GM19099 (cell line): ENCODE results near the gene YTHDF1.

Experiments used
- POLR2A ChIP-seq: IDR thresholded peaks from 3 replicates; pipeline ENCODE4 v1.6.1; 2011; ENCODE audit warnings: low read depth; ENCODE audit not compliant: insufficient read length; ENCODE audit errors: extremely low read depth

Gene YTHDF1

DNA sequence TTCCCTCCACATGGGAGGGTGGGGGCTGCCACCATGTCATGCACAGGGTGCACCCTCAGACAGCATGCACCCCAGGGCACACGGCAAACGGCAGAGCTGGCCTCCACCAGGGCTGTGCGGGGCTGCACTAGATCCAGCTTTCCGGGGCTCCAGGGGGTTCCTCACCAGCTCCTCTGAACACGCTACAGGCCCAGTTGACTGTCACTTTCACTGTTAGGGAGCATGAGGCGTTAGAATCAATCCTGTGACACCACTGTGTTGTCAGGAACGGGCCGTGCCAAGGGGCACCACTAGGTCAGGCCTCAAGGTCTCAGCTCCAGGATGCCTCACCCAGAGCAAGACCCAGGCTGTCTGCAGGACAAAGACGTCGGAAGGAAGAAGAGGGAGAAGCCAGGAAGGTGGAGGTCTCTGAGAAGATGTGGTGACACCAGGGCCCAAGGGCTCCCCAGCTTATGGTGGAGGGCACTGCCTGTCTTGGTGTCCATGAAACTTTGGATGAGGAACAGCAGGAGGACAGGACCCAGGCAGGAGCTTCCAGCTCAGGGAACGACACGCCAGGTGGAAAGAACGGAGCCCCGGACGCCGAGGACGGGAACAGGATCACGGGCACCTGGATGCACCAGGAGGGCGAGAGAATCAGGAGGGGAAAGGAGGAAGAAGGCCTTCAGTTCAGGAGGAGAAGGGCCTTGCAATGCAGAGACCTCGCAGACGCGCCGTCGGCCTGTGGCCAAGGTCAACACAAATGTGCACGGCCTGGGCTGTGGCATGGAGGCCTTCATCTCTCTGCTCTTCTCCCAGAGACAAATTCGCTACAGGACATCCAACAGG is 49.5 kb downstream of the YTHDF1 start:
- no peak for TF ChIP-seq POLR2A

DNA sequence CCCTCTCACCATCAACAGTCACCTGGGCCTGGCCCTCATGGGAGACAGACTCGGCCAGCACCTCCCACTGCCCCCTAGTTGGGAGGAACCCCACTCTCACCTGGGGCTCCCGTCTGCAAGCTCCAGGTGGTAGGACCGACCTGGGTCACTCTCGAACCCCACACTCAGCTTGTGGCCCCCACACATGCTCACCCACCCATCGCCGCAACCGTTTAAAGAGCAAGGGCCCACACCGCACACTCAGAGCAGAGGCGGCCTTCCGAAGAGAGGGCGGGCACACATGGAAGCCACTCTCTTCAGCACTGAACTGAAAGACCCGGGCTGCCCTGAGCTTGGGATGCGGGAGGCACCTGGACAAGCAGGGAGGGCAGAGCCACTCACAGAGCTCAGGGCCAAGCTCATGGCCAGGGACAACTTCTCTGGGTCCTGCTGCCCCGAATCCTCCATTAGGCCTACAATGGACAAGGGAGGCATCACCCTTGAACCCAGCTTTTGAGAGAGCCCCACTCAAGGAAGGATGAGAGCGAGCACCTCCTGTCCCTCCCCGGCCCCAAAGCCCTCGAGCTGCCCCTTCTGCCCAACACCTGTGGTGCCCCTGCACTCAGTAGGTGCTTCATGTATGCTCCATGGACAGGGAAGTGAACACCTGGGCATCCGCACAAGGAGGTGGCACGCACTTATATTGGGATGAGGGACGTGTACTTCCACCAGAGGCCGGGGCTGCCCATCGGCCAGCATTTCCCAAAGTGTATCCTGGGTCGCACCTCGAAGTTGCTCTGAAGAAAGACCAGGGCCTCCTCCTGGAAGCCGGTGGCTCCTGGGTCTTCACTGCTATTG is 50.4 kb downstream of the YTHDF1 start:
- no peak for TF ChIP-seq POLR2A

DNA sequence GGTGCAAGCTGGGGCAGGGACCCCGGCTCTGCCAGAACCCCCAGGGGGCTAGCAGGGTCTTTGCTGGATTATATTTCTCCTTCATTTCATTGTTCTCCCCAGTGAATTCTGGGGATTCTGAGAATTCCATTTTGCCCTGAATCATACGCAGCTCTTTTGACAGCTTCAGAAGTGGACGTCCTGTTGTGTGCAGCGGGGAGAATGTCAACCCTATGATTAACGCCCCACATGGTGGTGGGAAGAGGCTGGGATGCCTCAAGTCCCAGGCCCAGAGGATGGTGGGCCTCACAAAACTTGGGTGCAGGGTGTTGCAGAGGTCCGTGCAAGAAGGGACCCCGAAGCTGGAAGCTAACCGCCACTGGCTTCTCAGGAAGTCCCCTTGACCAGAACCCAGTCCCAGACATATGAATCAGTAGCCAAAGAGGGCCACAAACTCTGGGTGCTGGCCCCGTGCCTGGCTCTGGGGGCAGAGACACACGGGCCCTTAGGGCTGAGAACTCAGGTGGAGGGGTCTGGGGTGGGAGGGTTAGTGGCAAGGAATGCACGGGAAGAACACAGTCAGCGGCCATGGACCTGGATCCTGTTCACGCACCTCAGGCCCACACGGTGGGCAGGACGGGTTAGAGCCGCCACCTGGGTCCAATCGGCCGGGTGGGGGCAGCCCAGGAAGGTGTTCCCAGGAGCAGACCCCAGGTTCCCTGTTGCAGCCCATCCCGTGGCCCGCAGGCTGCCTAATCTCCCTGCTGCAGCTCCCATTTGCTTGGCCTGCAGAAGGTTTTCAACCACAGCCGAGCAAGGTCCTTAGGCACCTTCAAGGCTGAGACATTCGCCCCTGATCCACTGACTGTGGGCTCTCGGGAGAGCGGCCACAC is 51.2 kb downstream of the YTHDF1 start:
- TF ChIP-seq POLR2A = no peak

DNA sequence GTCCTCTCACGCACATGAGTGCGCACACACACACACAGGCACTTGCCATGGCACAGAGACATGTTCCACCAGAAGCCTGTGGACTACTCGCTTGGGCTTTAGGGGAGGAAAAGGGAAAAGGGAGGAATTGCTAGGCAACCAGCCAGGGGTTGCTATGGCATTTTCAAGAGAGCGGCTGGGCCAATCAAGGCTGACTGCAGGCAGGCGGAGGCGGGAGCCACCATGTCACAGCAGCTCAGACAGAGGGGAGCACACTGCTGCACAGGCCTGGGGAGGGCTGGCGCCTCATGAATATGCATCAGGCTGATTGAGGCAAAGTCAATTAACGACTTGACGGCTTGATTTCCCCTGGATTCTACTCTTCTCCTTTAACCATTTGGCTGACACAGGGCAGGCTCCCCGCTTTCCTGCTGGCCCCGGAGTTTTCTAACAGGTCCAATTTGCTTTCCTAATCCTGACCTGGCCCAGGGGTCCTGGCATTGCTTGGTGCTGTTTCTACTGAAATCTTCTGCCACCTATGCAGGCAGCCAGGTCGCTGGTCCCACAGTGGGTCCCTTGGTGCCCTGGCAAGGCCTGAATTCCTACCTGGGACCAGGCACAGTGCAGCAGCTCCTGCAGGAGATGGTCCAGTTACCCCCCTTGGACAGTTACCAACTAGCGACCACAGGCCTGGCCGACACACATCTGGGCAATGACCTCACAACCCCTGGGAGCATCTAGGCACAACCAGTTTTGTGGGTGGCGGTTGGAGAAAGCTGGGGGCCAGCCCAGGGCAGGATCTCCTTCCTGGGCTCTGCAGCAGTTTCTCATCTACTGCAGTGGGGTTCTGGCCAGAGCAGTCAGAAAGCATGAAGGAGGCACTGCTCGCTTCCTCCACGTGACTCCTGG is 52.1 kb downstream of the YTHDF1 start:
- no peak for TF ChIP-seq POLR2A

DNA sequence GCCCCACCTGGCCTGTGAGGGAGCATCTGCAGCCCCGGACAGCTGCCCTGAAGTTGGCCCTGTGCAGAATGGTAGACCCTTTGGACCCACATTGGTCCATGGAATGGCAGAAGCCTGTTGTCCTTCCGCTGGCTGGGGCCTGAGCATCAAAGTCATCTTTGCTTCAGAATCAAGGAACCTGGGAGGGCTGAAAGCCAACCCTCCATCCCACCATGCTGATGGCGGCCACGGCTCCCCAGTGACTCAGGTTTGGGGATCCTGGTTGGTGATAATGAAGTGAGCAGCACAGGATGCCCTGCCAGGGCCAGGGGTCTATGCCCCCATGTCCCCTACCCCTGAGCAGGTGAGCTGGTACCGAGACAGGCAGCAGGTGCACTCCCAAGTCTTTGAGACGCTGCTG is 52.8 kb downstream of the YTHDF1 start:
- TF ChIP-seq POLR2A = no peak

DNA sequence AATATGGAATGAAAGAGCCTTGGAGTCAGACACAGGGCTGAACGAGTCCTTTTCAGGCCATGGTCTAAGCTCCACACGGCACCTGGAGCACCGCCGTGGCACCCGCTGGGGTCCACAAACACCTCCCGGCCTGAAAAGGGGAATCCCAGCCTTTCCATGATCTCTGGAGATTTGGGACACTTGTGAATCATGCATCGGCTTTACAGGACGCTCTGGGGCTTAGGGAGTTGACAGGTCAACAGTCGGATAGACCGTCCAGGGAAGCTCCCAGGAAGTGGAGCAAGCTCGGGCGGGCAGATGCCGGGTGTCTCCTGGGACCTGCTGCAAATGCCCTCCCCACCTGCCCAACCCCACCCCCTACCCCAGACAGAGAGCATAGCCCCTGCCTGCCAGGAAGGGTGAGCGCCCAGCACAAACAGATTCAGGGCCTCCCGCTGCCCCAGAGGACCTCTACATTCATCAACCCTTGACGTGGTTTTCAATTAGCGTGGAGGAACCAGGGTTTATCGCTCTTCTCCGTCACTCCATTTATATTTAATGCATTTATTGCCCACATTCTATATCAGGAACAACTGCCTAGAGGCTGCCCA is 53.6 kb downstream of the YTHDF1 start:
- no peak for TF ChIP-seq POLR2A

DNA sequence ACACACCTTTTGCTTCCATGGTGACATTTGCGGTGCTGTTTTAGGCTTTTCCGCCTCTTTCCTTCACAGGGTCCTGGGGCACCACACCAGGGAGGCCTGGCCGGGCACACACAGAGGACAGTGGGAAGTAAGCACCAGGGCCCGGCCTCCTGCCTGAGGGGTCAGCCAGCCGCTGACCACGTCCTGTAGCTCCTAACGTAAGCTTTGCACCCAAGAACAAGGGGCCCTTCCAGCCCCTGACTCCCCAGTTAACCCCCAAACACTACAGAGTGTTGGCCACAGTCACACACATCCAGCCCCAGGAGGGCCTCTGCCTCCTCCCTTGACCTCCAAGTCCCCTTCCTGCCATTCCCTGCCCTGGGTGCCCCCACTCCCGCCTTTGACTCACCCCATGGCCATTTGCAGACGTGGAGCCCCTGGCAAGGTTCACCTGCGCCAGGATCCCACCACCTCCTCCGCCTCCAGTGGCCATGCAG is 54.7 kb downstream of the YTHDF1 start:
- no peak for TF ChIP-seq POLR2A

DNA sequence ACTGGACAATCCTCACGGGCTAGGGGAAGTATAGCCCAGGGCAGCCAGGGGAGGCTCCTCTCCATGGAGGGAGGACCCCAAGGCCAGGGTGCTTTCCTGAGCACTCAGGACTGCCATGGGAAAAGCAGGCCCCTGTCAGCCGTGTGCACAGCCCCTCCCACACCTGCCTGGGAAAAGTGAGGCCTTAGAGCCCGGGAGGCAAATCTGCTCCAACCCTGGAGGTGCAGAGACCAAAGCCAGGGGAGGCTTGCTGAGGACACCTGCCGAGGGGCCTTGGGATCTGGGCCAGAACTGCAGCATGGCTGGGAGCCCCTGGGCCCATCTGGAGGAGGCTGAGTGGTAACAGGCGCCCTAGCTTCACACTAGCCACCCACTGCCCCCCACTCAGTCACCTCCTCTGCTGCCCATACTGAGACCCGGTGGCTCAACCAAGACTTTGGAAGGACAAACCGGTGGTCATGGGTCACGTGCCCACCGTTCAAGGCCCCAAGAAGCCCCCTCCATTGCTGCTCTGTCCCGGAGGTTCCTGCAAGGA is 55.2 kb downstream of the YTHDF1 start:
- no peak for TF ChIP-seq POLR2A

DNA sequence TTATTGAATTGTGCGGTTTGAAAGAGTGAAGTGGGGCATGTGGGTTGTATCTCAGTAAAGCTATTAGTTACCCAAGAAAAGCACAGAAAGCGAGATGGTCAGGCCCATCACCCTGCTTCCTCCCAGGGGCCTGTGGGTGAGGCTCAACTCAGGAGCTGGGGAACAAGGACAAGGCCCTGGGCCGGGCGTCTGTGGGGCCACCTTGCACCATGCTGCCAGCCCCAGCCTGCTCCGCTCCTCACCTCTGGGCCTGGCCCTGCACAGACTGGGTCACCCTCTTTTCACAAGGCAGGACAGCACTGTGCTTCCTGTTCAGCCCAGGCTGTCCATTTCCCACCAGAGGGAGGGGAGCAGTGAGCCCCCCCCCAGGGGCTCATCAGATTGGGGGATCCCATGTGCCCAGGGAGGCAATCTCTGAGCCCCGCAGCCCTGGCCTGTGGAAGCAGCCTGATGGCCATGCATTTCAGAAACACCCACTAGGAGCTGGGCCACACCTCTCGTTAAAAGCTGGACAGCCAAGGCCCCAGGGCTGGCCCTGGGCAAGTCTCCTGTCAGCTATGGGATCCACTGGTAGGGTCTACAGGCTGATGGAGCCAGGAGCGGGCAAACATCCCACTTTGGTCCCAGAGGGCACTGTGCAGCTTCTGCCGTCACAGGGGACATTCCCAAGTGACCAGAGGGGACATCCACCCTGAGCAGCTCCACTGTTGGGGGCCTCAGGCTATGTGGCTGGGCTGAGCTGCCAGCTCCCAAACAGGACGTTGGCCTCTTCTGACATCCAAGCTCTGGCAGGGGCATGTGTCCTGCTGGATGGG is 55.9 kb downstream of the YTHDF1 start:
- TF ChIP-seq POLR2A = no peak

DNA sequence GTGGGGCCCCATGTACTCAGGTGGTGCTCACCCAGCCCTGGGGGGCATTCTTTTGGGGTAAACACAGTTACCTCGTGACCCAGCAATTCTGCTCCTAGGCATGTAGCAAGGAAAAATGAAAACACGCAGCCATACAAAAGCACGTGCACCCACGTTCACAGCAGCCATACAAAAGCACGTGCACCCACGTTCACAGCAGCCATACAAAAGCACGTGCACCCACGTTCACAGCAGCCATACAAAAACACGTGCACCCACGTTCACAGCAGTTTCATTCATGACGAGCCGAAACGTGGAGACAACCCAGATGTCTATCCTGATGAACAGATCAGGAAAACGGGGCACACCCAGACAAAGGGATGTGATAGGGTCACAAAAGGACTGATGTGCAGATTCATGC is 57.1 kb downstream of the YTHDF1 start:
- TF ChIP-seq POLR2A = no peak

DNA sequence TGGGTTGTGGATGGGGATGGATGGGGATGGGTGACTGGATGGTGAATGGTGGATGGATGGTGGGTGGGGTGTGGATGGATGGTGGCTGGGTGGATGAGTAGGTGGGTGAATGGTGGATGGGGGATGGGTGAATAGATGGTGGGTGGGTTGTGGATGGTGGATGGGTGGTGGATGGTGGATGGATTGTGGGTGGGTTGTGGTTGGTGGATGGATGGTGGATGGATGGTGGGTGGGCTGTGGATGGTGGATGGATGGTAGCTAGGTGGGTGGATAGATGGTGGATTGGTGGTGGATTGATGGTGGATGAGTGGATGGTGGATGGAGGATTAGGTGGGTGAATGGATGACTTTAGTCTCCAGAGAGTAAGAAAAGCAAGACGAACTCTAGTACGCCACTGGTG is 57.6 kb downstream of the YTHDF1 start:
- TF ChIP-seq POLR2A = no peak

DNA sequence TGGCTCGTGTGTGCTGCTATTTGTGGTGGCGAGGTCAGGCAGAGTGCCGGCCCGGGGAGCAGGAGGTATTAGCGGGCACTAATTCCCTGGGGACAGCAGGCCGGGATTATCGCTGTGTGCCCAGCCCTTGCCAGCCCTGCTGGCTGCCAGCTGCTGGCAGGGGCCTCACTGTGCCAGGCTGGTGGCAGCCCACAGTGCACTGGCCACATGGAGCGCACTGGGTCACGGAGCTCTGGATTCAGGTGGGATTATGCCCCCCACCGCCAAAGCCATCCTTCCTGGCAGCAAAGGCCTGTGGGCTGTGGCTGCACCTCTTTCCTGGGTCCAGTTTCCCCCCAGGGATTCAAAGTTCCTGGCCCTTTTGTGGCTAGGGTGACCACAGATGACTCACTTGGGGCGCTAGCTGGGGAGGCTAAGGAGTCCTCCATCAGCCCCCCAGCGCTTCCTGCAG is 59.7 kb downstream of the YTHDF1 start:
- no peak for TF ChIP-seq POLR2A
